Measurements from ENCODE around the gene ARHGEF17.

ARHGEF17 gene

DNA sequence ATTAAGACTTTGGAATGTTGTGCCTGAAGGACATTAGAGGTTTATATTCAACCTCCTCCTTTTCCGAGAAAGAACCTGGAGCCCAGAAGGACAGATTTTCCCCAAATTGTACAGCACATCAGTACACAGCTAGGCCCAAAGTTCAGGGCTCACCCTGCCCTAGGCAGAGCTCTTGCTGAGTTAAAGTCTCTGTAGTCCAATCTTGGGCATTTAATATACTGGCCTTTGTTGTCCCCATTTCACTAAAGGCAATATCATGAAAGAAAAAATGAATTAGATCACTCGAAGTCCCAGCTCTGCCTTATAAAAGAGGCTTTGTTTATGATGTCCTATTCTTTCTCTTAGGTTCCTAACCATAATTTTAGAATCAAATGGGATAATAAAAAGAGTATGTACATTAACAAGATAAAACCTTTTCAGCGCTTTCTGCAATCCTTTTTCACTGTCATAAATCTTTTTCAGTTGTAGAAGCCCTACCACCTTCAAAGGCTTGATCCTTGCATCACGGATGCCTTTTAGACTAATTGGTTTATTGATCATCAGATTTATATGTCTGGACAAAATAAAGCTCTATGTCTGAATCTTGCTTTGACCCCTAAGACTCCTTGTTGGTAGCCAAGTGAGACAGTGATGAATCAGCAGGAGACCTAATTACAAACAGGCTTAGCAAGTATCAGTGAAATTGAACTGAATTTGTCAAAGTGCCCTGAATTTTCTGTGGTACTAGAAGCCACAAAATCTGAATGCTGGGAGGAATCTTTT is 108.0 kb downstream of the ARHGEF17 start:
- H3K9ac ChIP-seq (ENCODE audit: insufficient read length, low read depth), result no peak overlapping the region
- H3K9me3 ChIP-seq (ENCODE audit: insufficient read depth, low read length), result no peaks in the 10 kb centered on the region
- H3K4me1 ChIP-seq (ENCODE audit: insufficient read depth, insufficient read length), result no peaks in the 10 kb centered on the region
- no peaks in the 10 kb centered on the region for H3K27me3 ChIP-seq (ENCODE audit: insufficient read depth, insufficient read length)
- no peak overlapping the region for H3K4me3 ChIP-seq (ENCODE audit: insufficient read length, low read depth)
- DNase-seq (ENCODE audit: low read depth, low spot score), result no peak
- TF ChIP-seq SUZ12 (IDR thresholded peaks at IDR 0.05; ENCODE audit: extremely low read depth, insufficient read depth, insufficient read length) (no peak), YY1 (IDR thresholded peaks at IDR 0.05; ENCODE audit: insufficient read depth, insufficient read length) (no peak), ZNF274 (IDR thresholded peaks at IDR 0.05; ENCODE audit: low read depth, low read length) (no peak)
- peaks cover 13% of the 10 kb centered on the region for H3K36me3 ChIP-seq (ENCODE audit: insufficient read depth, insufficient read length, low read length)

DNA sequence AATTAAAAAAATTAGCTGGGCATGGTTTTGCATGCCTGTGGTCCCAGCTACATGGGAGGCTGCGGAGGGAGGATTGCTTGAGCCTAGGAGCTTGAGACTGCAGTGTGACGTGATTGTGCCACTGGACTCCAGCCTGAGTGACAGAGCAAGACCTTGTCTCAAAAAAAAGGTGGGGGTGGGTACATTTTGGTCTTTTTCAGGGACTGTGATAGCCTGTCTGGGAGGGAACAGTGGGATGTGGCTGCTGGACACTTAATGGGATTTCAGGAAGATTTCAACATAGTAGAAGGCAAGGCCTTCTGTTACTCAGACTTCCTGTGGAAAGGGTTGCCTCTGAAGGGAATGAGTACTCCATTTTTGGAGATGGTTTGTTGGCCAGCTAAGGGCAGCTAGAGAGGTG is 108.7 kb downstream of the ARHGEF17 start:
- TF ChIP-seq YY1 (IDR thresholded peaks at IDR 0.05; ENCODE audit: insufficient read depth, insufficient read length) (no peak), SUZ12 (IDR thresholded peaks at IDR 0.05; ENCODE audit: extremely low read depth, insufficient read depth, insufficient read length) (no peak), ZNF274 (IDR thresholded peaks at IDR 0.05; ENCODE audit: low read depth, low read length) (no peak)
- peaks cover 13% of the 10 kb centered on the region for H3K36me3 ChIP-seq (ENCODE audit: insufficient read depth, insufficient read length, low read length)

More for the DNA sequence above, 108.7 kb downstream of the ARHGEF17 start:
- Histone ChIP-seq H3K4me3 (ENCODE audit: insufficient read length, low read depth) (no peak overlapping the region), H3K27me3 (ENCODE audit: insufficient read depth, insufficient read length) (no peaks in the 10 kb centered on the region), H3K4me1 (ENCODE audit: insufficient read depth, insufficient read length) (no peaks in the 10 kb centered on the region), H3K9me3 (ENCODE audit: insufficient read depth, low read length) (no peaks in the 10 kb centered on the region), H3K9ac (ENCODE audit: insufficient read length, low read depth) (no peak overlapping the region)
- DNase-seq (ENCODE audit: low read depth, low spot score), result no peak
